OCI-LY7 (cell line): Measurements from ENCODE around the gene AK5. TPM values are rescaled to one million over a fixed set of nuclear protein-coding genes. Genes with fewer than 3 reads are reported as not detected.
A peak's percentile ranks its signal among the peaks of the same experiment; 100 is the strongest.

Source experiments
- Bru-seq: library from RNA; stranded (reverse); fragments of 400-500 nt; gene quantifications from one replicate; lab custom pipeline; 2021; lab: Mats Ljungman, UMichigan
- BruChase-seq, 2 experiments: library from RNA; stranded (reverse); fragments of 400-500 nt; gene quantifications; one replicate each; lab custom pipeline; 2021; lab: Mats Ljungman, UMichigan
- BruUV-seq: library from RNA; stranded (reverse); fragments of 400-500 nt; replicated peaks from 2 replicates; lab custom pipeline; 2021; lab: Mats Ljungman, UMichigan
- CTCF ChIA-PET: fragments of 300-600 bp; sonication (Branson Sonifier 250); formaldehyde crosslinking; loops from one replicate; lab custom pipeline; 2022; ENCODE audit warnings: antibody characterized with exemption; ENCODE audit not compliant: unreplicated experiment; lab: Charles Lee
- POLR2A ChIA-PET: fragments of 300-600 bp; sonication (Branson Sonifier 250); formaldehyde crosslinking; loops from one replicate; lab custom pipeline; 2022; ENCODE audit warnings: antibody characterized with exemption; lab: Charles Lee
- DNase-seq: peaks from one replicate; pipeline ENCODE4 v3.0.0-alpha.2; 2015; ENCODE audit warnings: low spot score
- H2AFZ ChIP-seq: fragments of 200-600 bp; sonication (generic), shearing (Covaris generic); 2 replicates; pipeline ENCODE4 v1.6.1; 2014; ENCODE audit warnings: mild to moderate bottlenecking, antibody characterized with exemption, low read length, moderate library complexity
- H3K27ac ChIP-seq: fragments of 200-600 bp; sonication (generic); 2 replicates; pipeline ENCODE4 v1.5.1; 2014; ENCODE audit warnings: mixed run types, low read depth, mild to moderate bottlenecking, moderate library complexity, low read length, inconsistent platforms; ENCODE audit not compliant: poor library complexity, severe bottlenecking
- H3K36me3 ChIP-seq: fragments of 200-600 bp; sonication (generic); 2 replicates; pipeline ENCODE4 v1.6.1; 2014; ENCODE audit warnings: mild to moderate bottlenecking, antibody characterized with exemption, low read length, moderate library complexity, mixed read lengths; ENCODE audit not compliant: insufficient read depth
- H3K4me1 ChIP-seq: fragments of 200-600 bp; sonication (generic); 2 replicates; pipeline ENCODE4 v1.5.1; 2014; ENCODE audit warnings: mild to moderate bottlenecking, low read length; ENCODE audit not compliant: insufficient read depth, poor library complexity, severe bottlenecking
- H3K4me2 ChIP-seq: fragments of 200-600 bp; sonication (generic); 2 replicates; pipeline ENCODE4 v1.6.1; 2014; ENCODE audit warnings: mild to moderate bottlenecking, low read length
- H3K4me3 ChIP-seq: fragments of 200-600 bp; sonication (generic); 2 replicates; pipeline ENCODE4 v1.5.1; 2014; ENCODE audit warnings: mild to moderate bottlenecking, low read depth, low read length; ENCODE audit not compliant: poor library complexity, severe bottlenecking
- H3K79me2 ChIP-seq: fragments of 200-600 bp; sonication (generic); 2 replicates; pipeline ENCODE4 v1.6.1; 2016; ENCODE audit warnings: low read depth, mild to moderate bottlenecking, low read length, moderate library complexity, mixed read lengths; ENCODE audit not compliant: insufficient read depth
- H3K9me2 ChIP-seq: fragments of 200-600 bp; sonication (generic); 2 replicates; pipeline ENCODE4 v1.6.1; 2016; ENCODE audit warnings: mild to moderate bottlenecking, low read length, mixed read lengths; ENCODE audit not compliant: insufficient read depth
- H3K9me3 ChIP-seq: fragments of 200-600 bp; sonication (generic); 2 replicates; pipeline ENCODE4 v1.6.1; 2014; ENCODE audit warnings: mild to moderate bottlenecking, mixed run types, low read length, mixed read lengths
- H4K20me1 ChIP-seq: fragments of 200-600 bp; sonication (generic); 2 replicates; pipeline ENCODE4 v1.6.1; 2014; ENCODE audit warnings: mild to moderate bottlenecking, antibody characterized with exemption, low read length, moderate library complexity, mixed read lengths; ENCODE audit not compliant: insufficient read depth
- EZH2phosphoT487 ChIP-seq: fragments of 200-600 bp; sonication (generic); IDR thresholded peaks from 2 replicates; pipeline ENCODE4 v1.6.1; 2018; ENCODE audit warnings: low read depth, borderline replicate concordance, mild to moderate bottlenecking, mixed run types, antibody characterized with exemption, low read length, moderate library complexity, mixed read lengths
- intact Hi-C: fragments of 100-400 bp; cut with micrococcal nuclease; formaldehyde crosslinking; loops from one replicate; pipeline ENCODE4 v1.10.0; 2022; ENCODE audit not compliant: unreplicated experiment
- long read RNA-seq: library from polyadenylated mRNA; stranded (forward); transcript quantifications from one replicate; pipeline ENCODE4 v2.0.0, GENCODE V29; 2022
- total RNA-seq, 2 experiments: library from RNA; depleted of rRNA in 1 of 2; stranded (reverse); fragments of >200 nt in 1 of 2; shearing (Covaris generic) in 1 of 2; gene quantifications; 2 replicates each; pipeline ENCODE4 v1.2.3, GENCODE V29; 2014 to 2022
- TF ChIP-seq, protein P1 (sequence below): fragments of 200-600 bp; sonication (generic); conservative IDR thresholded peaks from 2 replicates; pipeline ENCODE4 v1.5.1; 2014; ENCODE audit warnings: mild to moderate bottlenecking, antibody characterized with exemption, low read length, moderate library complexity, mixed read lengths

AK5 gene, protein sequence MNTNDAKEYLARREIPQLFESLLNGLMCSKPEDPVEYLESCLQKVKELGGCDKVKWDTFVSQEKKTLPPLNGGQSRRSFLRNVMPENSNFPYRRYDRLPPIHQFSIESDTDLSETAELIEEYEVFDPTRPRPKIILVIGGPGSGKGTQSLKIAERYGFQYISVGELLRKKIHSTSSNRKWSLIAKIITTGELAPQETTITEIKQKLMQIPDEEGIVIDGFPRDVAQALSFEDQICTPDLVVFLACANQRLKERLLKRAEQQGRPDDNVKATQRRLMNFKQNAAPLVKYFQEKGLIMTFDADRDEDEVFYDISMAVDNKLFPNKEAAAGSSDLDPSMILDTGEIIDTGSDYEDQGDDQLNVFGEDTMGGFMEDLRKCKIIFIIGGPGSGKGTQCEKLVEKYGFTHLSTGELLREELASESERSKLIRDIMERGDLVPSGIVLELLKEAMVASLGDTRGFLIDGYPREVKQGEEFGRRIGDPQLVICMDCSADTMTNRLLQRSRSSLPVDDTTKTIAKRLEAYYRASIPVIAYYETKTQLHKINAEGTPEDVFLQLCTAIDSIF
- total RNA-seq (2014; rRNA removed; shearing (Covaris generic)), result not detected in 2 replicates
- total RNA-seq (2022), result not detected in 2 replicates
- Bru-seq, nascent RNA, result percentile 3 among the genes with signal in this experiment
- percentile 1 among the genes with signal in this experiment for BruChase-seq, experiment 1, labeled RNA remaining after a 6-hour chase
- BruChase-seq, experiment 2, labeled RNA remaining after a 2-hour chase, result percentile 3 among the genes with signal in this experiment
- long read RNA-seq, result 0 reads

DNA sequence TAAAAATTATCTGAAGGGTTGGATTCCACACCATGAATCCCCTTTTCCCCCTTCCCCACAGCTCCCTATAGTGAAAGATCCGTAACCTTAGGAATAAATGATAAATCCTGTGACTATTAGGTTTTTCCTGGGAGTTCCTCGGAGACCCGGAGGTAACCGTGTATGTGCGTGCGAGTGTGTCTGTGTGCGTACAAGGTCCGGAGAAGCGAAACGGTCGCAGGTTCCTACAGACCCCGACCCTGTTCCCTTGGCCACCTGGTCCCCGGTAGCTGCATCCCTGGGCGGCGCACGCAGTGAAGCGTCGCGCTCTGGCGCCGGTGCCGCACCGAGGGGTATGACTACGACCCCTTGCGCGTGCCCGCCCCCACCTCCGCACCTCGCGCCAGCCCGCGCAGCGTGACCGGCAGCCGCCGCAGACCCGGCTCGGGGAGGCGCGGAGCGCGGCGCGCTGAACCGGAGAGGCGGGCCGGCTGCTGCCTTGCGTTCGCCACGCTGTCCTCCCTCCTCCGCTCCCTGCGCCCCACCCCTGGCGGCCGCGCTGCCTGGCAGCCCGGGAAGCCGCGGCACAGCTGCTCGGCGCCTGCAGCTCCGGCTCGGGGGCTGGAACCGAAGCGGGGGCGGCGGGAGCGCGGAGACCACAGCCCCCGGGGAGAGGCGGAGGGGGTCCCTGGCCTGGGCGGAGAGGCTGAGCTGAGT is at the start of gene AK5:
AK5 (plus strand) TSS at position 529 of the 696 bp plus-strand sequence. CDS start 295 bp downstream, outside the sequence.
- ChIA-PET POLR2A (interaction anchor here (0.8 to 1.9 kb wide), 2 partner anchors 13 to 63 kb away, joined by 3 to 7 read pairs; no protein-coding TSS in a partner anchor), CTCF (no interaction called here)
- Histone ChIP-seq H4K20me1 (no peaks in the 10 kb centered on the region), H3K4me1 (peaks cover 17% of the 10 kb centered on the region), H3K27ac (no peak within 1 kb of the TSS), H3K9me2 (no peaks in the 10 kb centered on the region), H2AFZ (peak within 1 kb of the TSS; percentile 14; the same call in 1 of the 2 replicates), H3K4me2 (peak within 1 kb of the TSS; percentile 52), H3K36me3 (no peaks in the 10 kb centered on the region), H3K79me2 (no peaks in the 10 kb centered on the region), H3K9me3 (no peaks in the 10 kb centered on the region), H3K4me3 (no peak within 1 kb of the TSS)
- intact Hi-C loops, result no loop called here
- no TSS peak for BruUV-seq
- TF ChIP-seq, protein P1, sequence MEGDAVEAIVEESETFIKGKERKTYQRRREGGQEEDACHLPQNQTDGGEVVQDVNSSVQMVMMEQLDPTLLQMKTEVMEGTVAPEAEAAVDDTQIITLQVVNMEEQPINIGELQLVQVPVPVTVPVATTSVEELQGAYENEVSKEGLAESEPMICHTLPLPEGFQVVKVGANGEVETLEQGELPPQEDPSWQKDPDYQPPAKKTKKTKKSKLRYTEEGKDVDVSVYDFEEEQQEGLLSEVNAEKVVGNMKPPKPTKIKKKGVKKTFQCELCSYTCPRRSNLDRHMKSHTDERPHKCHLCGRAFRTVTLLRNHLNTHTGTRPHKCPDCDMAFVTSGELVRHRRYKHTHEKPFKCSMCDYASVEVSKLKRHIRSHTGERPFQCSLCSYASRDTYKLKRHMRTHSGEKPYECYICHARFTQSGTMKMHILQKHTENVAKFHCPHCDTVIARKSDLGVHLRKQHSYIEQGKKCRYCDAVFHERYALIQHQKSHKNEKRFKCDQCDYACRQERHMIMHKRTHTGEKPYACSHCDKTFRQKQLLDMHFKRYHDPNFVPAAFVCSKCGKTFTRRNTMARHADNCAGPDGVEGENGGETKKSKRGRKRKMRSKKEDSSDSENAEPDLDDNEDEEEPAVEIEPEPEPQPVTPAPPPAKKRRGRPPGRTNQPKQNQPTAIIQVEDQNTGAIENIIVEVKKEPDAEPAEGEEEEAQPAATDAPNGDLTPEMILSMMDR, result no peak
- TF ChIP-seq EZH2phosphoT487, result no peak
- no peak for DNase-seq

DNA sequence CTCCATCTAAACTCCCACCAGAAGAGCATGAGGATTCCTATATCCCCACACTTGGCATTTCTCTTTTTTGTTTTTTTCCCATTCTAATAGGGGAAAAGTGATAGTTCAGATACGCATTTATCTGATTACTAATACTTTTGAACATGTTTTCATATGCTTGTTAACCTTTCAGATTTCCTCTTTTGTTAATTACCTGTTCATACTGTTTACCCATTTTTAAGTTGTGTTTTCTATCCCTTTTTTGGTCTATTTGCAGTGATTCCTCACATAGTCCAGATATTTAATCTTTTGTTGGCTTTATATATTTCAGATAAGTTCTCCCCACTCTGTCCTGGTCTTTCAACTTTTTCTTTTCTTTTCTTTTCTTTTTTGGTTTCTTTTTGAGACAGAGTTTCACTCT is 49.0 kb upstream of the AK5 start:
- H3K4me3 ChIP-seq, result no peak overlapping the region
- ChIA-PET CTCF (no interaction called here), POLR2A (no interaction called here)
- no peaks in the 10 kb centered on the region for H3K79me2 ChIP-seq
- no peaks in the 10 kb centered on the region for H3K36me3 ChIP-seq
- intact Hi-C loops, result no loop called here
- no peaks in the 10 kb centered on the region for H3K9me3 ChIP-seq
- H3K27ac ChIP-seq, result no peak overlapping the region
- H3K4me1 ChIP-seq, result no peaks in the 10 kb centered on the region
- DNase-seq, result no peak
- TF ChIP-seq EZH2phosphoT487, result no peak
- no peak overlapping the region for H3K4me2 ChIP-seq
- no peaks in the 10 kb centered on the region for H4K20me1 ChIP-seq
- no peak overlapping the region for H2AFZ ChIP-seq
- BruUV-seq, result no TSS peak
- no peaks in the 10 kb centered on the region for H3K9me2 ChIP-seq

DNA sequence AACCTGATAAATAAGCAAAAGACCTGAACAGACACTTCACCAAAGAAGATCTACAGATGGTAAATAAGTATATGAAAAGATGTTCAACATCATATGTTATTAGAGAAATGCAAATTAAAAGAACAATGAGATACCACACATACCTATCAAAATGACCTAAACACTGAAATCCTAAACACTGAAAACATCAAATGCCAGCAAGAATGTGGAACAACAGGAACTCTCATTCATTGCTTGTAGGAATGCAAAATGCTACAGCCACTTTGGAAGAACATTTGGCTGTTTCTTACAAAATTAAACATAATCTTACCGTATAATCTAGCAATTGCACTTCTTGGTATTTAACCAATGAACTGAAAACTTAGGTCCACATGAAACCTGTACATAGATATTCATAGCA is 47.7 kb upstream of the AK5 start:
- DNase-seq, result no peak
- Histone ChIP-seq H3K9me2 (no peaks in the 10 kb centered on the region), H3K27ac (no peak overlapping the region), H3K79me2 (no peaks in the 10 kb centered on the region), H4K20me1 (no peaks in the 10 kb centered on the region), H3K4me1 (no peaks in the 10 kb centered on the region), H3K4me3 (no peak overlapping the region), H3K36me3 (no peaks in the 10 kb centered on the region), H3K9me3 (no peaks in the 10 kb centered on the region), H3K4me2 (no peak overlapping the region), H2AFZ (no peak overlapping the region)
- TF ChIP-seq, protein P1, result no peak
- no peak for TF ChIP-seq EZH2phosphoT487
- intact Hi-C loops, result no loop called here
- ChIA-PET CTCF (no interaction called here), POLR2A (no interaction called here)
- BruUV-seq, result no TSS peak
